H1 (cell line): ENCODE measurements around the gene NEK4.

Experiments used
- ASH2L ChIP-seq: fragments of 200-600, 300-600 bp; sonication (generic); IDR thresholded peaks from one replicate; pipeline ENCODE4 v1.7.1; 2017; ENCODE audit warnings: low read length
- CHD2 ChIP-seq: IDR thresholded peaks from 2 replicates; pipeline ENCODE4 v1.6.1; 2012; ENCODE audit warnings: low read length, improper control_type of control experiment
- EP300 ChIP-seq, 2 experiments: IDR thresholded peaks; 1 replicate in 1 of 2; 2 replicates in 1 of 2; pipeline ENCODE4 v1.6.1; 2011 to 2012; ENCODE audit warnings: low read depth in 2 of 2, low read length in 2 of 2, mild to moderate bottlenecking in 2 of 2, borderline replicate concordance in 1 of 2, inconsistent platforms in 1 of 2, moderate library complexity in 1 of 2
- EZH2 ChIP-seq: fragments of 200-600 bp; sonication (generic); IDR thresholded peaks from 2 replicates; pipeline ENCODE4 v1.7.1; 2012; ENCODE audit warnings: low read depth, mild to moderate bottlenecking, moderate library complexity, low read length, inconsistent platforms; ENCODE audit not compliant: severe bottlenecking
- GABPA ChIP-seq: IDR thresholded peaks from 2 replicates; pipeline ENCODE4 v1.6.1; 2011; ENCODE audit warnings: mild to moderate bottlenecking, low read length, moderate library complexity, borderline replicate concordance; ENCODE audit not compliant: insufficient read depth
- NRF1 ChIP-seq: IDR thresholded peaks from 2 replicates; pipeline ENCODE4 v1.6.1; 2011; ENCODE audit warnings: mild to moderate bottlenecking, low read depth, low read length, improper control_type of control experiment
- POLR2A ChIP-seq, 2 experiments: IDR thresholded peaks; 1 replicate in 1 of 2; 2 replicates in 1 of 2; pipeline ENCODE4 v1.6.1; 2011; ENCODE audit warnings: low read depth in 2 of 2, low read length in 2 of 2, mild to moderate bottlenecking in 2 of 2; ENCODE audit errors: control extremely low read depth in 1 of 2
- USF2 ChIP-seq: IDR thresholded peaks from 2 replicates; pipeline ENCODE4 v1.6.1; 2011; ENCODE audit warnings: low read length, improper control_type of control experiment
- YY1 ChIP-seq: IDR thresholded peaks from 2 replicates; pipeline ENCODE4 v1.6.1; 2011; ENCODE audit warnings: low read depth, mild to moderate bottlenecking, low read length
- ZNF274 ChIP-seq: IDR thresholded peaks from 2 replicates; pipeline ENCODE4 v1.7.0; 2012; ENCODE audit warnings: low read length, borderline replicate concordance; ENCODE audit errors: extremely low read depth

- TF ChIP-seq NRF1, result no peak
- no peak for TF ChIP-seq EZH2
- no peak for TF ChIP-seq GABPA
- TF ChIP-seq YY1, result no peak
- TF ChIP-seq CHD2, result no peak
- no peak for TF ChIP-seq USF2
- TF ChIP-seq POLR2A (IDR thresholded peaks at IDR 0.05; ENCODE audit: control extremely low read depth in 1 of 2, low read depth in 2 of 2, low read length in 2 of 2), result no peak
- no peak for TF ChIP-seq ZNF274
- TF ChIP-seq ASH2L, result no peak
- no peak for TF ChIP-seq EP300 (IDR thresholded peaks at IDR 0.05; ENCODE audit: borderline replicate concordance in 1 of 2, low read depth in 2 of 2, low read length in 2 of 2)
These were observed 27.7 kb upstream of the NEK4 start for GRCh38 chr3:52798376-52798977.
